Uterus (tissue), 2 donors: Measurements from ENCODE around the gene REELD1.

Experiments
- POLR2A ChIP-seq, 2 donors: fragments of 450-650 bp; IDR thresholded peaks; one replicate each; pipeline ENCODE4 v1.6.1; 2016; ENCODE audit warnings: antibody characterized with exemption in 2 of 2, mild to moderate bottlenecking in 1 of 2, moderate library complexity in 1 of 2
- TF ChIP-seq, protein P1 (sequence below), 4 experiments: fragments of 200-600 bp in 2 of 4; fragments of 450-650 bp in 2 of 4; sonication (generic) in 2 of 4; IDR thresholded peaks; one replicate each; pipeline ENCODE4 v1.5.1; 2016 to 2019; ENCODE audit warnings: antibody characterized with exemption in 4 of 4, mild to moderate bottlenecking in 2 of 4, moderate library complexity in 1 of 4

GRCh38 chr4:146263793-146264192 lies 49.5 kb downstream of the REELD1 start:
- no peak for TF ChIP-seq POLR2A (IDR thresholded peaks at IDR 0.05)
- TF ChIP-seq, protein P1, sequence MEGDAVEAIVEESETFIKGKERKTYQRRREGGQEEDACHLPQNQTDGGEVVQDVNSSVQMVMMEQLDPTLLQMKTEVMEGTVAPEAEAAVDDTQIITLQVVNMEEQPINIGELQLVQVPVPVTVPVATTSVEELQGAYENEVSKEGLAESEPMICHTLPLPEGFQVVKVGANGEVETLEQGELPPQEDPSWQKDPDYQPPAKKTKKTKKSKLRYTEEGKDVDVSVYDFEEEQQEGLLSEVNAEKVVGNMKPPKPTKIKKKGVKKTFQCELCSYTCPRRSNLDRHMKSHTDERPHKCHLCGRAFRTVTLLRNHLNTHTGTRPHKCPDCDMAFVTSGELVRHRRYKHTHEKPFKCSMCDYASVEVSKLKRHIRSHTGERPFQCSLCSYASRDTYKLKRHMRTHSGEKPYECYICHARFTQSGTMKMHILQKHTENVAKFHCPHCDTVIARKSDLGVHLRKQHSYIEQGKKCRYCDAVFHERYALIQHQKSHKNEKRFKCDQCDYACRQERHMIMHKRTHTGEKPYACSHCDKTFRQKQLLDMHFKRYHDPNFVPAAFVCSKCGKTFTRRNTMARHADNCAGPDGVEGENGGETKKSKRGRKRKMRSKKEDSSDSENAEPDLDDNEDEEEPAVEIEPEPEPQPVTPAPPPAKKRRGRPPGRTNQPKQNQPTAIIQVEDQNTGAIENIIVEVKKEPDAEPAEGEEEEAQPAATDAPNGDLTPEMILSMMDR (IDR thresholded peaks at IDR 0.05): no peak
